ENCODE results near the gene SLC12A3. TPM values are rescaled to one million over a fixed set of nuclear protein-coding genes. Genes with fewer than 3 reads are reported as not detected.

The SLC12A3 gene, protein sequence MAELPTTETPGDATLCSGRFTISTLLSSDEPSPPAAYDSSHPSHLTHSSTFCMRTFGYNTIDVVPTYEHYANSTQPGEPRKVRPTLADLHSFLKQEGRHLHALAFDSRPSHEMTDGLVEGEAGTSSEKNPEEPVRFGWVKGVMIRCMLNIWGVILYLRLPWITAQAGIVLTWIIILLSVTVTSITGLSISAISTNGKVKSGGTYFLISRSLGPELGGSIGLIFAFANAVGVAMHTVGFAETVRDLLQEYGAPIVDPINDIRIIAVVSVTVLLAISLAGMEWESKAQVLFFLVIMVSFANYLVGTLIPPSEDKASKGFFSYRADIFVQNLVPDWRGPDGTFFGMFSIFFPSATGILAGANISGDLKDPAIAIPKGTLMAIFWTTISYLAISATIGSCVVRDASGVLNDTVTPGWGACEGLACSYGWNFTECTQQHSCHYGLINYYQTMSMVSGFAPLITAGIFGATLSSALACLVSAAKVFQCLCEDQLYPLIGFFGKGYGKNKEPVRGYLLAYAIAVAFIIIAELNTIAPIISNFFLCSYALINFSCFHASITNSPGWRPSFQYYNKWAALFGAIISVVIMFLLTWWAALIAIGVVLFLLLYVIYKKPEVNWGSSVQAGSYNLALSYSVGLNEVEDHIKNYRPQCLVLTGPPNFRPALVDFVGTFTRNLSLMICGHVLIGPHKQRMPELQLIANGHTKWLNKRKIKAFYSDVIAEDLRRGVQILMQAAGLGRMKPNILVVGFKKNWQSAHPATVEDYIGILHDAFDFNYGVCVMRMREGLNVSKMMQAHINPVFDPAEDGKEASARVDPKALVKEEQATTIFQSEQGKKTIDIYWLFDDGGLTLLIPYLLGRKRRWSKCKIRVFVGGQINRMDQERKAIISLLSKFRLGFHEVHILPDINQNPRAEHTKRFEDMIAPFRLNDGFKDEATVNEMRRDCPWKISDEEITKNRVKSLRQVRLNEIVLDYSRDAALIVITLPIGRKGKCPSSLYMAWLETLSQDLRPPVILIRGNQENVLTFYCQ
- total RNA-seq, result under 0.01 TPM in 1 of 2 replicates, not detected in the other

GRCh38 chr16:56864960-56865359 is at the start of gene SLC12A3:
TSS of gene SLC12A3 (plus strand) at chr16:56865207. CDS start at chr16:56865236, 29 bp downstream.

DNA sequence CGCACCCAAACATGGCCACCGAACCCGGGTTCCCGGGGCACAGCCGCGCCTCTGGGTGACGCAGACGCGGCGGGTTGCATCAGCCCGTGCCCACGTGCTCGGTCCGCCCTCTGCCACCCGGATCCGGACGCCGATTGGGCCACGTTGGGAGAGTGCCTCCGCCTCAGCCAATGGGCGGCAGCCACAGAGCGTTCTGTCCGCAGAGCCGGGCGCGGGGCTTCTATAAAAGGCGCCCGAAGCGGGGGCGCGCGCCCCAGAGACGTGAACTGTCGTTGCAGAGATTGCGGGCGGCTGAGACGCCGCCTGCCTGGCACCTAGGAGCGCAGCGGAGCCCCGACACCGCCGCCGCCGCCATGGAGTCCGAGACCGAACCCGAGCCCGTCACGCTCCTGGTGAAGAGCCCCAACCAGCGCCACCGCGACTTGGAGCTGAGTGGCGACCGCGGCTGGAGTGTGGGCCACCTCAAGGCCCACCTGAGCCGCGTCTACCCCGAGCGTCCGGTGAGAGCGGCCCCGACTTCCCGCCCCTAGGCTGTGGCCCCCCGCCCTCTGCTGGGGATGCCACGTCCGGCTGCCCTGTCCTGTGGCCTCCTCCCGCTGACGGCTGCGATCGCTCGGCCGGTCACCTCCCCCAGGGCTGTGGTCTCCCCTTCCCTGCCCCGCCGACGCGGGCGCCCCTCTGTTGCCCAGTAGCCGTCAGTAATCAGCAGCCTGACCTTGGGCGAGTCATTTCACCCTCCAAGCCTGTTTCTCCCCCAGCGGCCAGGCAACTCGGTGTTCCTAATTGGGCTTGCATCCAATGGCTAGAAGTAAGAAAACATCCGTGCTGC is 67.1 kb downstream of the SLC12A3 start, which contains the start of gene HERPUD1:
Gene HERPUD1, plus strand, starts transcription at position 251 of the 829 bp plus-strand sequence. Its CDS starts 103 bp downstream, at position 354.

DNA sequence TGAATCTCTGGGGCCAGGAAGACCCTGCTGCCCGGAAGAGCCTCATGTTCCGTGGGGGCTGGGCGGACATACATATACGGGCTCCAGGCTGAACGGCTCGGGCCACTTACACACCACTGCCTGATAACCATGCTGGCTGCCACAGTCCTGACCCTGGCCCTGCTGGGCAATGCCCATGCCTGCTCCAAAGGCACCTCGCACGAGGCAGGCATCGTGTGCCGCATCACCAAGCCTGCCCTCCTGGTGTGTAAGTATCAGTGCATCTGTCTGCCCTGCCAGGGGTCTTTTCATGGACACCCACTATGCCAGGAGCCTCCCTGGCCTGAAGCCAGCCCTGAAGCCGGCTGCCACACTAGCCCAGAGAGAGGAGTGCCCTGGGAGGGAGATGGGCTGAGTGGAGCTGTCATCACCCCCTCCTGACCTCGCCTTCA is 96.9 kb downstream of the SLC12A3 start, which contains the start of gene CETP:
Gene CETP, plus strand, starts transcription at position 100 of the 431 bp plus-strand sequence. Its CDS starts 30 bp downstream, at position 130.

Other genes starting within 250 kb of the SLC12A3 start
- 129 and 231 TPM in 2 replicates for gene MT1E, start 239.4 kb upstream of the SLC12A3 start, total RNA-seq
- 2.8 and 3.9 TPM in 2 replicates for gene MT1M, start 232.5 kb upstream of the SLC12A3 start, total RNA-seq
- gene MT1A, start 226.5 kb upstream of the SLC12A3 start, total RNA-seq, result 1.4 TPM in 1 of 2 replicates, not detected in the other
- gene MT1B, start 213.3 kb upstream of the SLC12A3 start, total RNA-seq, result not detected in 2 replicates
- not detected in 2 replicates for gene MT1F, start 207.2 kb upstream of the SLC12A3 start, total RNA-seq
- not detected in 2 replicates for gene MT1G, start 197.1 kb upstream of the SLC12A3 start, total RNA-seq
- not detected in 2 replicates for gene MT1H, start 195.4 kb upstream of the SLC12A3 start, total RNA-seq
- 24.3 and 45.7 TPM in 2 replicates for gene MT1X, start 182.7 kb upstream of the SLC12A3 start, total RNA-seq
- 38.7 and 40.7 TPM in 2 replicates for gene NUP93, start 135.1 kb upstream of the SLC12A3 start, total RNA-seq
- gene HERPUD1, start 66.9 kb downstream of the SLC12A3 start, total RNA-seq, result 35.3 and 43.2 TPM in 2 replicates
- not detected in 2 replicates for gene CETP, start 96.7 kb downstream of the SLC12A3 start, total RNA-seq
- 8.4 and 10.6 TPM in 2 replicates for gene NLRC5, start 124.3 kb downstream of the SLC12A3 start, total RNA-seq
- gene CPNE2, start 227.4 kb downstream of the SLC12A3 start, total RNA-seq, result 9.6 and 22.8 TPM in 2 replicates

All from bronchial smooth muscle cell (primary cell).